Measurements from ENCODE around the gene ADSS1.

The ADSS1 gene

DNA sequence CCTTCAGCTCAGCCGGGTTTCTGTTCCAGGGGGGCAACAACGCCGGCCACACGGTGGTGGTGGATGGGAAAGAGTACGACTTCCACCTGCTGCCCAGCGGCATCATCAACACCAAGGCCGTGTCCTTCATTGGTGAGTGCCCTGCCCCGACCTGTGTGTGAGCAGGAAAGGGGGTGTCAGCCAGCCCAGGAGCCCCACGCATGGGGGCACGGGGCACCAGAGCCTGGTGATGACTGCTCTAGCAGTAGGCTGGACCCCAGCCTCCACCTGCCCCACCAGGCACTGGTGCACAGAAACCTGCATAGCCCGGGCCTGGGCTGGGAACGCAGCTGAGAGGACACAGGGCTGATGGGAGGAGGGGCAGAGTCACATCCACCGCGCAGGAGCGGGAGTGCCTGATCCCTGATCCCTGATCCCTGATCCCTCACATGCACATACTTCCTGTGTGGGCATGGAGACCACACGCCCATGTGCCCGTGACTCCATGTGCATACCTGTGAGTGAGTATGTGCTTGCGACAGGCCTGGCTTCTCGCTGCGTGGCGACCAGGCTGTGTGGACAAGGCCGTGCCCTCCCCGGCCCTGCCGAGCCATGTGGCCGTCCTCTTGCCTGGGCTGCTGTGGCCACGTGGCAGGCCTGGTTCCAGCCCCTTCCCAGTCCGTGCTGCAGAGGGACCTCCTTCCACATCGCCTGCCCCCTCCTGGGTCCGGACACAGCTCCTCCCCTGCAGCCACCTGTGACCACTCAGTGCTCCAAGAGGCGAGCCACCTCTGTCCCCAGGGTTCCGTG, 11.2 kb downstream of the ADSS1 start:
- DNase-seq, result no peak

DNA sequence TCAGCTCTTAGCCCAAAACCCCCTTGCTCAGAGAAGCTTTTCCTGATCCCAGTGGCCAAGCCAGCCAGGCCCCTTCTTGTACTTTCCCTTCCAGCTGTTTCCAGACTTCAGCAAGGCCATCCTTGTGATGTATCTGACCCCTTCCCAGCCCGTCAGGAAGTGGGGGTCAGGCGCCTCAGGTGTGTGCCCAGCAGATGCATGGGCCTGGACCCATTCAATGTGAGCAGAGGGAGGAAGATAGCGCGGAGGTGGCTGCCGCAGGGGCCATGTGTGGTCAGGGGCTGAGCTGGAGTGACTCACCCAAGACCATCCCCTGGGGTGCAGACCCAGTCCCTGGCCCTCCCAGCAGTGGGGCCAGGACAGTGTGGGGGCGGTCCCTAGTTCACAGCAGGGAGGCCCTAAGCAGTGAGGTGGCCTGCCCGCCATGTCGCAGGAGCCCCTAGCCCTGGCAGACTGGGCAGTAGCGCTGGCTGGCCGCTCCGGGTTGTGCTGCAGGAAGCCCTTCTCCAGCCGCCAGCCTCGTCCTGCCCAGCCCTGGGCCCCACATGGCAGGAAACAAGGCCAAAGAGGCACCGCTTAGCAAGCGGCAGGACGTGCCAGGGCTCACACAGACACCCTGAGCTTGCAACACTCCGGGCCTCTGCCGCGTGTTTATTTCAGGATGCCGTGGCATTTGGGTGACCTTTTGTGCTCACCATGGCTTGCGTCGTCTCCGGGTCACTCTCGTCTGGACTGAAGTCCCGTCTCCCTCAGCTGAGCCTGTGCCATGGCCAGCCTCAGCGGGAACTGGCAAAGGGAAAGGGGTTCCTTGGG, 12.0 kb downstream of the ADSS1 start:
- DNase-seq, result no peak

DNA sequence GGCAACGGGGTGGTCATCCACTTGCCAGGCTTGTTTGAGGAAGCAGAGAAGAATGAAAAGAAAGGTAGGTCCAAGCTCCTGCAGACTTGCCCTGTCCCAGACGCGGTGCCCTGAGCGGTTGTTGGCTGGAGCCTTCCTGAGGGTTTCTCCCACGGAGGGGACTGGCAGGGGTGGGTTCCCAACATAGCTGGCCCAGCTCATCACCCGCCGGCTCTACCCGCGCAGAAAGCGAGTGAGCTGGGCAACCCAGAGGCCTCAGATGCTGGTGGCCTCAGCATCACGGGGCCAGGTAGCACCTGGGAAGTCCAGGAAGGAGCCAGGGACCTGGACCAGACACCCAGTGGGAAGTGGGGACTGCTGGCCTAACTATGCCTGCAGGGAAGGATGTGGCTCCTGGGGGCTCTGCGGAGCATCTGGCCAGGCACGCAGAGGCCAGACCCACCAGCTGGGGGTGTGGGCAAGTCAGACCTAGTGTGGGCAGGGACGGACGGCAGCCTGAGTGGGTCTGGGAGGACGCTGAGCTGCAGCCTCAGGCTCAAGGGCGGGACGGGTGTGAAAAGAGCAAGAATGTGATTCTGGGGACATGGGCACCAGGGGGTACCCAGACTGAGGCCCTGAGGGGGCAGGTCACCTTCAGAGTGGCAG, 14.5 kb downstream of the ADSS1 start:
- DNase-seq, result no peak

DNA sequence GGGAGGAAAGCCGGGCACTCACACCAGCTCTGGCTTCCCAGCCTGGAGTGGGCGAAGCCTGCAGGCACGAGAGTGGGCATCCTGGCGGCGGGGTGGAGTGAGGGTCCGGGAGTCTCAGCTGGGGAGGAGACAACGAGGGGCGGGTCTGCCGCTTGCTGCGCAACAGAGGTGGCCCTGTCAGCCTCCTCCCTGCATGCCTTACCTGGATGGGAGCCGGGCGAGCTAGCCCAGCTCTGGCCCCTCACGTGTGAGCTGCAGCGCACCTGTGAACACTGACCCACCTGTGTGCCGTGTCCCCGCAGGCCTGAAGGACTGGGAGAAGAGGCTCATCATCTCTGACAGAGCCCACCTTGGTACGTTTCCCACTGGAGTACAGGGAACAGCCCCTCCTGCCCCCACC, 15.0 kb downstream of the ADSS1 start:
- DNase-seq, result no peak

DNA sequence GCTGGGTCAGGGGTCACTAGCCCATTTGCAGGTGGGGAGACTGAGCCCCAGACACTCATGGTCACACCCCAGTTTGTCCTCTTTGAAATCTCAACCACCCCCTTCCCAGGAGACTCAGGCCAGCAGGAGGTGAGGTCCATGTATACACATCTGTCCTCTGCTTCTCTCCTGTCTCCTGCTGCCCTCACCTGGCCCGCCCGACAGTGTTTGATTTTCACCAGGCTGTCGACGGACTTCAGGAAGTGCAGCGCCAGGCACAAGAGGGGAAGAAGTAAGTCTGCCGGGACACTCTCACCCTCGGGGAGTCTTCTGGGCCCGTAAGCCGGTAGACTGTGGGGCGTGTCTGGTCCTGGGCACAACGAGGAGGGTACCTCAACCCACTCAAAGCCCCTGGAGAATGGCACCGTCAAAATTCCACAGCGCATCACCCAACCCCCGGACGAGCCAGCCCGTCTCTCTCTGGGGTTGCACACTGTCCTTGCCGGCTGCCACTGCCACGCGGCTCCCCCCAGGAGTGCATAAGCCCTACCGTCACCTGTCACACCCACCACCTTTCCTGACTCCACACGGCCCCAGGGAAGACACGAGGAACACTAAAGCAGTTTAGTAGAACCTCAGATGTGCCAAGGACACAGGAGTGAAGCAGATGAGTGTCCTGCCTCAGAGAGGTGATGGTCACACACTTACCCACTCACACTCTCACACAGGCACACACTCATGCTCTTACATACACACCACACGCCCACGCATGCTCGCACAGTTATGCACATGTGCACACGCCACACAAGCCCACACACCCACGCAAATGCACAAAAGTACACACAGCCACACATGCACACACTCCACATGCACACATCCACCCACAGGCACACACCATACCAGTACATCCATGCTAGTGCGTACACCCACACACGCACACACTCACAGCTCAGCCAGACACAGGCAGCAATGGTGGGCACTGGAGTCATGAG, 15.8 kb downstream of the ADSS1 start:
- DNase-seq, result no peak

DNA sequence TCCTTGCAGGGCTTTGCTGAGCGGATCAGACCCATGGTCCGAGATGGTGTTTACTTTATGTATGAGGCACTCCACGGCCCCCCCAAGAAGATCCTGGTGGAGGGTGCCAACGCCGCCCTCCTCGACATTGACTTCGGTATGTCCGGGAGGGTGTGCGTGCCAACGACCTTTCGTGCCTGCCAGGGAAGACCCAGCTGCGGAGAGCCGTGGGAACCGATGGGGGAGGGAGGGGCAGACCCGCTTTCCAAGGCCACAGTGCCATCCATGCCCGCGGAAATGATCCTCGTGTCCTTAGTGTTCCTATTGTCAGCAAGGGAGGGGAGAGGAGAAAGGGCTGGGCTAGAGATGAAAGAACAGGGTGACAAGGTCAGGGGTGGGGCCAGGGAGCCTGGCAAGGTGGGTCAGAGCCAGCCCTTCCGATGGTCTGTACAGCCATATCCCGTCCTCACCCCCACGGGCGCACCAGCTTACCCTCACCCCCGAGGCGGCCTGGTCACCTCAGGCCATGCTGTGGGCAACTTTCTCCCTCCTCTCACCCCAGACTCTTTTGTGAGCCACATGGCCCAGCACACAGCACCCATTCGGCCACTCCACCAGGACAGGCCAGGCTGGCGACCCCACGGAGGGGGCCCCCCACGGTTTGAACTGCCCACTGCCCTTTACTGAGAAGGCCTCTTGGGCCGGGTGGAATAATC, 17.2 kb downstream of the ADSS1 start:
- no peak for DNase-seq

DNA sequence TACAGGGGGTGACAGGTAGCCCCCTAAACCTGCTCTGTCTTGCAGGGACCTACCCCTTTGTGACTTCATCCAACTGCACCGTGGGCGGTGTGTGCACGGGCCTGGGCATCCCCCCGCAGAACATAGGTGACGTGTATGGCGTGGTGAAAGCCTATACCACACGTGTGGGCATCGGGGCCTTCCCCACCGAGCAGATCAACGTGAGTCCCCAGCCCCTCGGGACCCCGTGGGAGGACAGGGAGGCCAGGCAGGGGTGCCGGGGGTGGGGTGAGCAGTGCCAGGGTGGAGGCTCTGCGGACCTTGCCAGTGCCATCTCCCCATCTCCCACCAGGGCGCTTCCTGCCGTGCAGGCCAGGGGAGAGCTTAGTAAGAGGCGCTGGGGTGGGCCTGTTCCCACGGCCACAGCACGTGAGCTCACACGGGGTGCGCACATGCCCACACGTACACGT, 17.8 kb downstream of the ADSS1 start:
- no peak for DNase-seq

DNA sequence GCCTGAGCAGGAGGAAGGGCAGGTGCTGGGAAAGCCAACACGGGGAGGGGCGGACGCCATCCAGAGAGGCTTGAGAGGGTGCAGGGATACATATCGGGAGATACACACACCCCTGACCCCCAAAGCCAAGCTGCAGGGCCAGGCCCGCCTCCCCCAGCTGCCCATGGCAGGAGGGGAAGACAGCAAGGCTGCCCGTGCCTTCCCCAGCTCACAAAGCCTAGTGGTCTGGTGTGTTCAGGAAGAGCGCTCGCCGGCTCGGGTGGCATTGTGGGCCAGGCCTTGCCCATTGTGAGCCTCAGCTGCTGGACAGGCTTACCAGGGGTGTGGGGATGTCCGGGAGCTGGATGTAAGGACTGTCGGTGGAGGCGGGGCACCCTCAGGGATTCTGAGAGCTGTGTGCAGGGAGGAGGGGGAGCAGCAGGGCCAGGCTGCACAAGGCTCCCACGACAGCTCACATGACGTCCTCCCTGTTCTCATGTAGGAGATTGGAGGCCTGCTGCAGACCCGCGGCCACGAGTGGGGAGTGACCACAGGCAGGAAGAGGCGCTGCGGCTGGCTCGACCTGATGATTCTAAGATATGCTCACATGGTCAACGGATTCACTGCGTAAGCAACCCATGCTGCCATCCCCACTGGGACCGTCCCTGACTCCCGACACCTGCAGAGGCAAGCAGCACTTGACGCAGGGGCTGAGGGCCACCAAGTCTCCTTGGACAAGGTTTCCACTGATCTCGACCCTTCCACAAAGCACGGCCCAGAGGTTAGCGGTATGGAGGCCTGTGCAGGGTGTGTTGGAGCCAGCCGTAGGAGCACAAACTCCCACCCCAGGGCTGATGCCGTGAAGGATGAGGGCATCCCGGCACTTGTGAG, 18.8 kb downstream of the ADSS1 start:
- no peak for DNase-seq

DNA sequence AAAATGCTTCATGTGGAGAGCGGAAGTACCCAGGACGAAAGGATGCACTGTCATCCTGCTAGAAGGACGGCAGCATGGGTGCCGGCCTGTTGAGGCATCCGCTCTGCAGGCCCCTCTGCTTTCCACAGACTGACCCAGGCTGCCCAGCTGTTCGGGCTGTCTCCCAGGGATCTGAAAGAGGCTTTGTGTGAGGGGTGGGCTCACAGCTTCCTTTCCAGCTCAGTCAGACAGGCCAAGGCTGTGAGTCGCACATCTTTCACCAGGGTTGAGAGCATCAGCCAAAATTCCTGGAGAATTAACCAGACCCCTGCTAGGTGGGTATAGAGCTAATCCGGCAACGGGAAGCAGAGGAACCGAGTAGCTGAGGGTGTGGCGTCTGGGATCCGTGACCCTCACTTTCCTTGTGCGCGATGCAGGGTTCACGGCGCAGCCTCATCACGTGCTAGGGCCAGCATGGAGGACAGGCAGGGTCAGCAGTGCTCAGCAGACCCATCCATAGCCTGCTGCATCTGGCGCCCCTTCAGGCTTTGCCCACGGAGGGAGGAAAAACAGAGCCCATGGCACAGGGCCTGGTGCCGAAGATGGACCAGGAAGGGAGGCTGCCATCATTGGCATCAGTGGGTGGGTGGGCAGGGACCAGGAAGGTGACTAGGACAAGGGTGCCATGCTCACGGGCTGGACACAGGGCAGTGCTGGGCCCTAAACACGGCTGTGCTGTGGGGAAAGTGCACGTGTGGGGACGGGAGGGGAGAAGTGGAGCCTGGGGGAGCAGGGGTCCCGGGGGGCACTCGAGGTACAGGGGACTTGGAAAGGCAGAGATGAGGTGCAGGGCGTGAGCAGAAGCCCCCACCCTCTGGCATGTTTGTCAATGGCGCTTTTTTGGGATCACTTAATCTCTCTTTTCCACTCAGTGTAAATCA, 19.7 kb downstream of the ADSS1 start:
- DNase-seq, result no peak

DNA sequence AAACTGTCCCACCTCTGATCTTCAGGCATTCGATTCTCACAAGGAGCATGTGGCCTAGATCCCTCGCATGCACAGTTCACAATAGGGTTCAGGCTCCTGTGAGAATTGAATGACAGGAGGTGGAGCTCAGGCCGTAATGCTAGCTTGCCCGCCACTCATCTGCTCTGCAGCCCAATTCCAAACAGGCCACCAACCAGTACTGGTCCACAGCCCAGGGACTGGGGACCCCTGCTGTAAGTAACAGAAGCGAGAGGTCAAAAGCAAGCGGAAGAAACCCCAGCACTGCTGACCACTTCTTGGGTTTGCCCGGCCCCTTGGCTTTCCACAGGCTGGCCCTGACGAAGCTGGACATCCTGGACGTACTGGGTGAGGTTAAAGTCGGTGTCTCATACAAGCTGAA, 20.5 kb downstream of the ADSS1 start:
- DNase-seq, result no peak

DNA sequence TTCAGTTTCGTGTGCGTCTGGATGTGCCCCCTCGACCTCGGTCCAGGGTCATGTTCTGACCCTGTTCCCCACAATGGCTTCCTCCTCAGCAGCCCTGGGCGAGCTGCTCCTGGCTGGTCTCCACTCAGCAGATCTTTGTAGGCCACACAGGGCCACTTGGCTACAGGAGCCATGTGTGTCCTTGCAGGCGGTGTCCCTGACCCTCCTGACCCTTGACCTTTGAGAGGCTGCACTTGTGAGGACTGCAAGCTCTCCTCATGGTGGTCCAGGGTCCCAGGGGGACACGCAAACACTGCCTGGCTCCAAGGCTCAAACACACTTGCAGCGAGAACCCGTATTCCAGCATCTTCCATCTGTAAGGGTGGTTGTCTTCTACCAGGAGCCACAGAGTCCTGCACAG, 21.4 kb downstream of the ADSS1 start:
- DNase-seq, result no peak

DNA sequence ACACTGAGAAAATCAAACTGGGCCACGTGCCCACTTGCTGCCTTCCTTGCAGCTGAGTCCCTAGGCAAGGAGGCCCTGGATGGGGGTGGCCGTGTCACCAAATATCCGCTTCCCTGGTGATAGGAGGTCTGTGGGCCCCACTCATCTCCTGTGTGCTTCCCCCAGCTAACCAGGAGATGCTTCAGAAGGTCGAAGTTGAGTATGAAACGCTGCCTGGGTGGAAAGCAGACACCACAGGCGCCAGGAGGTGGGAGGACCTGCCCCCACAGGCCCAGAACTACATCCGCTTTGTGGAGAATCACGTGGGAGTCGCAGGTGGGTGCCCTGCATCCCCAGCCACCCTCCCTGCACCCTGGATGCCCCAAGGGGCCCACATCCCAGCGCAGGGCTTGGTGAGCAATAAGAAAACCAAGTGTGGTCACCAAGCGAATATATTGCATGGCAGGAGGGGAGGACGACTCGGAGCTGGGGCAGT, 22.1 kb downstream of the ADSS1 start:
- DNase-seq, result no peak

DNA sequence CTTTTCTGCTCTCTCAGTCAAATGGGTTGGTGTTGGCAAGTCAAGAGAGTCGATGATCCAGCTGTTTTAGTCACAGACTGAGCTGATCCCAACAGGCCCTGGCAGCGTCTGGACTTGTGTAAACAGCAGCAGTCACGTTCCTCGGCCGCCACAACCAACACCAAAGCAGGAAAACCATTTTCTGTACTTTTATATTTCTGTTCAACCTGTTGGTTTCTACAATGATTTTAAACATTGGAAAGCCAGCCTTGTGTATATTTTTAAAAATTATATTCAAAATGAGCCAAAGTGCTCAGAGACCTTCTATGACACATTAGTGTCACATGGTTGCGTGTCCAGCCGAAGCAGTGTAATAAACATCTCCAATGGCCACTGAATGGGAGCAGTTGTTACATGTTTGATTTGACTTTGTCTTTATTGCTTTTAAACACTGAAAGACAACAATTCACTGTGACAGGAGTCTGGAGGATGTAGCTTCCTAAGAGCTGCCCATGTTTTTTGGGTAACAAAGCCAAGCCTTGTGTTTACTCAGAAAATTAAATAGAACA, 23.0 kb downstream of the ADSS1 start:
- DNase-seq, result no peak

DNA sequence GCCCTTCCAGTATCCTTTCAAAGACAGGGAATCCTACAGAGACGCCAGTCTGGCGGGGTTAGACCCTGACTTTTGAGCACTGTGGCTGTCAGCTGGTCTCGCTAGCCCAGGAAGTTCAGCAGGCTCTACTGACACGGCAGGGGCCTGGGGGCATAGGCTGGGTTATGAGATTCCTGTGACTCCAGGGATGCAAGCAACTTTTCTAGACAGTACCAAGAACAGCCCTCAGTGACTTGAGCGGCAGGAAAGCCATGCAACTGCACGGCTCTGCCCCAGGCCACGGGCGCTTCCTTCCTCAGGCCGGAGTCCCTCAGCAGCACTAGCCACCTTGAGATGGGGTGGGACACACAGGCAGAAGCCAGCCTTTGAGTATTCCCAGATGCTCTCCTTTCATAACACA, 23.8 kb downstream of the ADSS1 start:
- no peak for DNase-seq

DNA sequence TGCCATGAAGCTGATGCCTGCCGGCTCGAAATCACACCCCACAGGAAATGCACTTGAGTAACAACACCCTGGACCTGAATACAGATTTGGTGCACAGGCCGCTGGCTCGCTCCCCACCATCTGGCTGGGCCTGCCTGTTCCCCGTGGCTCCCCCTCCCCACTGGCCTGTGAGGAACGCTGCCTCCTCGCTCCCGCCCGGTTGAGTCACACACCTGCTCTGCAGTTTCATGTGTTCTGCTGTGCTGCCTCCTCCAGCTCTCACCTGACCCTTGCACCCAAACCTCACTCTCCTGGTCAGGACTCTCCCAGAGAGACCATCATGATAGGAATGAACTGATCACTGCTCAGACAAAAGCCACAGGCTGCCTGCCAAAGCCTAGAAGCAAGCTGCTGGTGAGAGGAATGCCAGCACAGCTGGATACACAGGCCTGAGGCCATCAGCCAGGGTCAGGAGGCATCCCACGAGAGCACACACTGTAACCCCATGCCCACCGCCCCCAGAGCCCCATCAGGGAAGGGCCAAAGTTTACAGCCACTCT, 25.2 kb downstream of the ADSS1 start:
- DNase-seq, result no peak

DNA sequence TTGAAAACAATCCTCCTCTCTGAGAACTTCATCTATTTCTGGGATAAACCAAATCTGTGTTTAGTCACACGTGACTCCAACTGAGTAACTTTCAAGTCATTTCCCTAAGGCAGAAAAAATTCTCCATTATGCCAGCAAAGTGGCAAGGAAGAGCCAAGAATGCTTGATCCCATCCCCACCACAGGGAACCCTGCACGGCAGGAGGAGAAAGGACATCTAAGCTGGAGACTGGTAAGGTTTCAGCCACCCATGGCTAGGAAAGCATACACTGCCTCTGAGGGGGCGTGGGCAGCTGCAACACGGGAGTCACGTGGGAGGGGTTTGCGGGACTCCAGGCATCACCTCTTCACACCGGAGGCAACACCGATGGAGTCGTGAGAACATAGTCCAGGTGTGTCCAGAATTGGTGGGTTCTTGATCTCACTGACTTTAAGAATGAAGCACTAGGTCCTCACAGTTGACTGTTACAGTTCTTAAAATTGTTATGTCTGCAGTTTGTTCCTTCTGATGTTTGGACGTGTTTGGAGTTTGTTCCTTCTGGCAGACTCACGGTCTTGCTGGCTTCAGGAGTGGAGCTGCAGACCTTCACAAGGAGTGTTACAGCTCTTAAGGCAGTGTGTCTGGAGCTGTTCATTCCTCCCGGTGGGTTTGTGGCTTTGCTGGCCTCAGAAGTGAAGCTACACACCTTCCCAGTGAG, 26.2 kb downstream of the ADSS1 start:
- DNase-seq, result no peak

DNA sequence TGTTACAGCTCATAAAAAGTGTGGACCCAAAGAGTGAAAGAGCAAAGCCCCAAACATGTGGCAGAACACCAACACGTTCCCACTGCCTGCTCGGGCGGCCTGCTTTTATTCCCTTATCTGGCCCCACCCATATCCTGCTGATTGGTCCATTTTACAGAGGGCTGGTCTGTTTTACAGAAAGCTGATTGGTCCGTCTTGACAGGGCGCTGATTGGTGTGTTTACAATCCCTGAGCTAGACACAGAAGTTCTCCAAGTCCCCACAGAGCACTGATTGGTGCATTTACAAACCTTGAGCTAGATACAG, 26.7 kb downstream of the ADSS1 start:
- peak; percentile 57 for DNase-seq
